Esophagus muscularis mucosa (tissue), 3 donors: ENCODE measurements around the gene L3HYPDH.

Source experiments
- POLR2A ChIP-seq: fragments of 450-650 bp; IDR thresholded peaks from one replicate; pipeline ENCODE4 v1.6.1; 2017; ENCODE audit warnings: antibody characterized with exemption, moderate library complexity, mild to moderate bottlenecking, low read depth
- TF ChIP-seq, protein P1 (sequence below), 3 experiments: fragments of 200-600 bp in 2 of 3; fragments of 450-650 bp in 1 of 3; sonication (generic) in 2 of 3; IDR thresholded peaks; one replicate each; pipeline ENCODE4 v1.5.1; 2017 to 2019; ENCODE audit warnings: antibody characterized with exemption in 3 of 3, mild to moderate bottlenecking in 2 of 3, moderate library complexity in 1 of 3

GRCh38 chr14:59507752-59508103 is 23.5 kb upstream of the L3HYPDH start:
- TF ChIP-seq, protein P1, sequence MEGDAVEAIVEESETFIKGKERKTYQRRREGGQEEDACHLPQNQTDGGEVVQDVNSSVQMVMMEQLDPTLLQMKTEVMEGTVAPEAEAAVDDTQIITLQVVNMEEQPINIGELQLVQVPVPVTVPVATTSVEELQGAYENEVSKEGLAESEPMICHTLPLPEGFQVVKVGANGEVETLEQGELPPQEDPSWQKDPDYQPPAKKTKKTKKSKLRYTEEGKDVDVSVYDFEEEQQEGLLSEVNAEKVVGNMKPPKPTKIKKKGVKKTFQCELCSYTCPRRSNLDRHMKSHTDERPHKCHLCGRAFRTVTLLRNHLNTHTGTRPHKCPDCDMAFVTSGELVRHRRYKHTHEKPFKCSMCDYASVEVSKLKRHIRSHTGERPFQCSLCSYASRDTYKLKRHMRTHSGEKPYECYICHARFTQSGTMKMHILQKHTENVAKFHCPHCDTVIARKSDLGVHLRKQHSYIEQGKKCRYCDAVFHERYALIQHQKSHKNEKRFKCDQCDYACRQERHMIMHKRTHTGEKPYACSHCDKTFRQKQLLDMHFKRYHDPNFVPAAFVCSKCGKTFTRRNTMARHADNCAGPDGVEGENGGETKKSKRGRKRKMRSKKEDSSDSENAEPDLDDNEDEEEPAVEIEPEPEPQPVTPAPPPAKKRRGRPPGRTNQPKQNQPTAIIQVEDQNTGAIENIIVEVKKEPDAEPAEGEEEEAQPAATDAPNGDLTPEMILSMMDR (IDR thresholded peaks at IDR 0.05), result no peak
- TF ChIP-seq POLR2A, result no peak
